GM13976 (cell line): ENCODE measurements around the gene NAT8.
A peak's percentile ranks its signal among the peaks of the same experiment; 100 is the strongest.
"Not testable (repeated sequence)": the region's sequence is repeated elsewhere in the genome, so short reads cannot be mapped to it uniquely, and the experiment has no call there.

Source experiments
- DNase-seq: peaks from one replicate; pipeline ENCODE4 v3.0.0; 2012; ENCODE audit warnings: low spot score
- in situ Hi-C: fragments of 300-500 bp; cut with MboI; formaldehyde crosslinking; loops from one replicate; pipeline ENCODE4 v1.12.0; 2022; ENCODE audit warnings: low sequenced_read_pairs, mixed read lengths, inconsistent platforms; ENCODE audit not compliant: unreplicated experiment
- TF ChIP-seq, protein P1 (sequence below): IDR thresholded peaks from 2 replicates; pipeline ENCODE4 v1.5.1; 2012; ENCODE audit warnings: borderline replicate concordance, mild to moderate bottlenecking; ENCODE audit not compliant: insufficient read depth; ENCODE audit errors: extremely low read depth, missing control alignments, control extremely low read depth

The NAT8 gene

DNA sequence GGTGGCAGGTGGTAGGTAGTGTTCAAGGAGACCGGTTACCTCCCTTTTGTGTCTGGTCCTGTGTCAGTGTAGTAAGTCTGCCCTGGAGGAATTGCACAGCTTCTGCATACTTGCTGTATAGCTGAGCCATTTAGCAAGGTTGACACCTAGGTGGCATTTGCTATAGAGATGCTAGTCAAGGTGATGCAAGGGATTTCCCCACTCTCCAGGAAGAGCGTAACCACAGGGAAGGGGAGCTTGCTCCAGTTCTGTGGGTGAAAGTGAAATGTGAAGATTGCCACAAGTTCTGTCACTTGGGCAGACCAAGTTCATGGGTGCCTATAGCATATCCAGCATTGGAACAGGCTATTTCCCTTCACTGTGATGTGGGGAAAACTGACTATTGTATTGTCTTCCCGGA, 28.1 kb downstream of the NAT8 start:
- in situ Hi-C loops, result no loop called here
- DNase-seq, result no peak
- TF ChIP-seq, protein P1, sequence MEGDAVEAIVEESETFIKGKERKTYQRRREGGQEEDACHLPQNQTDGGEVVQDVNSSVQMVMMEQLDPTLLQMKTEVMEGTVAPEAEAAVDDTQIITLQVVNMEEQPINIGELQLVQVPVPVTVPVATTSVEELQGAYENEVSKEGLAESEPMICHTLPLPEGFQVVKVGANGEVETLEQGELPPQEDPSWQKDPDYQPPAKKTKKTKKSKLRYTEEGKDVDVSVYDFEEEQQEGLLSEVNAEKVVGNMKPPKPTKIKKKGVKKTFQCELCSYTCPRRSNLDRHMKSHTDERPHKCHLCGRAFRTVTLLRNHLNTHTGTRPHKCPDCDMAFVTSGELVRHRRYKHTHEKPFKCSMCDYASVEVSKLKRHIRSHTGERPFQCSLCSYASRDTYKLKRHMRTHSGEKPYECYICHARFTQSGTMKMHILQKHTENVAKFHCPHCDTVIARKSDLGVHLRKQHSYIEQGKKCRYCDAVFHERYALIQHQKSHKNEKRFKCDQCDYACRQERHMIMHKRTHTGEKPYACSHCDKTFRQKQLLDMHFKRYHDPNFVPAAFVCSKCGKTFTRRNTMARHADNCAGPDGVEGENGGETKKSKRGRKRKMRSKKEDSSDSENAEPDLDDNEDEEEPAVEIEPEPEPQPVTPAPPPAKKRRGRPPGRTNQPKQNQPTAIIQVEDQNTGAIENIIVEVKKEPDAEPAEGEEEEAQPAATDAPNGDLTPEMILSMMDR, result no peak

DNA sequence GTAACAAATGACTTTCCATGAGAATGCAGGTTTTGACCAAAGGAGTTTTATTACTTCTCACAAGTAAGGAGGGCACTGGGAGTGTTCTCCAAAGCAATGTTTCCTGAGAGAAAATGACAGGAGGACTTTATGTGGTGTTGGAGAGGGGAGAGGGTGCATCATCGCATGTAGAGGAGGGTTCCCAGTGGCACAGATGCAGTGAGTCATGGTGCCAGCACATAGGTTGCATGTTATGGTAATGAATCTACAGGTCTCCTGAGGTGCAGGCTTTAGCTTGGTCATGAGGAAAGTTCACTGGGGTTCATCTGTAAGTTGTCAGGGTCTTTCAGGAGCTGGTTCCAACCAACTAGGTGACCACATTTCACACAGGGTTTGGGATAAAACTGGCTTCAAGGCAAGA, 30.4 kb downstream of the NAT8 start:
- TF ChIP-seq, protein P1, result no peak
- in situ Hi-C loops, result no loop called here
- DNase-seq, result no peak

DNA sequence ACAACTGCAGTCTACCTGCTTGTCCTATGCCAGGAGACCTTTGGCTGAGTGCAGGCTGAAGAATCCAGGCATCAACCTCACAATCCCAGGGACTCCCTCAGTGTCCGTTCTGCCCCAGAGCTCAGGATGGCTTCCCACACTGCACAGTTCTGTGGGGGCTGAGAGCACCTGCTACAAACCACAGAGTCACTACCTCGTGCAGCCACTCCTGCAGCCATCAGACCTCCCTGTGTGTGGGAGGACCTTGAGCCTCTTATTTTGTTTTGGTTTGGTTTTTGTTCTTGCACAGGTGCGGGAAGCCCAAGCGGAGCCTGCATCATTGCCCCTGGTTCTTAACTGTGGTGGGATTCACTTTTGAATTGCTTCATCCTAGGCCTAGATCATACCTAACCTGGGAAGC, 31.0 kb downstream of the NAT8 start:
- in situ Hi-C loops, result no loop called here
- TF ChIP-seq, protein P1, result no peak
- peak; percentile 55 for DNase-seq

DNA sequence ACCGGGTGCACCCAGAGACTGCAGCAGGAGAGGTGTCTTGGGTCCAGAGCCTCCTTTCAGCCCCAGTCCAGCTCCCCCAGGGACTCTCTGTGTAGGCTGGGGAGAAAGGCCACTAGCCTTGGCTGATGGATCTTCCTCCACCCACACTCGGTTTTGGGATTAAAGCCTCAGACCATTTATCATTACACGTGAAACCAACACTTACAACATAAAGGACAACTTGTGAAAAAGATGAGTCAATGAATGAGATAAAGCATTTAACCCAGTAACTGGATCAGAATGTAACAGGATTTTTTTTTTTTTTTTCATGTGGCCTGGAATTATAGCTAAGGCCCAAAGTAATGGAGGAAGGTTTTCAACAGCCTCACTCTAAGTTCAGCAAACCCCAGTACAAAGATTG, 32.1 kb downstream of the NAT8 start:
- TF ChIP-seq, protein P1, result no peak
- DNase-seq, result no peak
- in situ Hi-C loops, result no loop called here

DNA sequence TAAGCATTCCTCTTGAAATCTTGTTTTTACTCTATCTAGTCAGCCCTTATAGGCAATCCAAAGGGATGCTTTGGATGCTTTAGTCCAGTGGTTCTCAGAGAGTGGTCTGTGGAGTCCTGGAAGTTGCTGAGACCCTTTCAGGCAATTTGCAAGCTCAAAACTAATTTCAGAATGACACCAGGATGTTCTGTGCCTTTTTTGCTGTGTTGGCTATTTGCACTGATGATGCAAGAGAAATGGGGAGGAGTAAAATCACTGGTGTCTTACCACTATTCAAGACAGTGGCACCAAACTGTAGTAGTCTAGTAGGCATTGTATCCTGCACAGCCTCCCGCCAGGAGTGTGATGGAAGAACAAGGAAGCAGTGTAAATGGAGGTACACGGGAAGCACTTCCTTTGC, 37.6 kb downstream of the NAT8 start:
- DNase-seq, in situ Hi-C loops: not testable (repeated sequence)

DNA sequence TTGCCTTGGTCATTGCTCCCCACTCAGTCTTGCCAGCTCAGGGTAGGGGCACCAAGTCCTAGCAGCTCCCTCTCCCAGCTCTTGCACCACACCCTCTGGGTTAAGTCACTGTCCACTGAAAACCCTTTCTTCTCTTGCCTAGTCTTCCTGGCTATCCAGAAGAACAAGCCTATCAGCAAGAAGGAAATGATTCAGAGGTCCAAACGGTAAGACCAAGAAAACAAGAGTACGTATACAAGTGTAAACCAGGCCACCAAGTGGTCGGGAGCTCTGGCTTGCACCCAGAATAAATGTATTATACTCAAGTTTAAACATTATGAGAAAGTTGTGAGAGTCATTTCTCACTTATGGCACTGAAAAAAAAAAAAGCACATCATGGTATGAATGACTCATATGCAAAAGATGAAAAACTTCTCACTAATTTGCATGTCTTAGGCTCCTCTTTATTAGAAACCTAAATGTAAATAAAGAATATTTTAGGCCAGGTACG, 39.1 kb downstream of the NAT8 start:
- DNase-seq, in situ Hi-C loops: not testable (repeated sequence)

DNA sequence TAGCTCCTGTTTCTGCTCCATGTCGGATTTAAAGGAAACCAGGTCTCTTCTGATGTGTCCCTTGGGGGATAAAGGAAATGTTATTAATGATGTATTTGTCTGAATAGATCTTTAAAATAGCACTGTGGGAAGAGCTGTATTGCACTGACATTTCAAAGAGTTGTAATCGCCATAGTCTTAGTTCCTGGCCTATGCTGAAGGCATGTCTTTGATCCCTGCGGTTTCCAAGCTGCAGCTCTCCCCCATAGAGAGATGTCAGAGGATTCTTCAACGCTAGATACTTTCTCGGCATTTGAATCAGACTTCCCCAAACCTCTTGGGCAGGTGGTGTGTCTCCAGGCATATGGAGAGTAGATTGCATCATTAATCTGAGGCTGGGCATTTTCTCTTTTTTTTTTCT, 40.4 kb downstream of the NAT8 start:
- in situ Hi-C loops, result no loop called here
- DNase-seq, result no peak
- TF ChIP-seq, protein P1, result no peak

More for the DNA sequence above, 39.1 kb downstream of the NAT8 start:
- TF ChIP-seq, protein P1, result peak; percentile 24
